Activated CD8-positive, alpha-beta memory T cell treated with anti-CD3 and anti-CD28 coated beads for 48 hours (primary cell): ENCODE results near the gene MAN1B1.

ENCODE experiments used
- DNase-seq, 3 experiments: peaks; one replicate each; pipeline ENCODE4 v3.0.0-alpha.2; 2020; ENCODE audit warnings: low read depth in 2 of 3, low spot score in 2 of 3

The MAN1B1 gene

GRCh38 chr9:137141976-137142936, 55.5 kb downstream of the MAN1B1 start:
- no peak for DNase-seq

- DNase-seq: no peak
Measured at GRCh38 chr9:137143459-137143858, 56.7 kb downstream of the MAN1B1 start.

GRCh38 chr9:137145731-137146526, 59.1 kb downstream of the MAN1B1 start:
- DNase-seq: no peak

GRCh38 chr9:137146527-137146918, 59.7 kb downstream of the MAN1B1 start:
- DNase-seq: no peak

GRCh38 chr9:137147091-137147792, 60.5 kb downstream of the MAN1B1 start:
- DNase-seq: no peak

GRCh38 chr9:137147793-137148160, 61.0 kb downstream of the MAN1B1 start:
- DNase-seq: no peak

- DNase-seq: no peak
Measured at GRCh38 chr9:137148242-137148641, 61.5 kb downstream of the MAN1B1 start.

- no peak for DNase-seq
Measured at GRCh38 chr9:137148661-137149060, 61.9 kb downstream of the MAN1B1 start.

- no peak for DNase-seq
Measured at GRCh38 chr9:137149363-137149762, 62.6 kb downstream of the MAN1B1 start.

GRCh38 chr9:137149942-137150616, 63.3 kb downstream of the MAN1B1 start:
- no peak for DNase-seq

- peak in 2 of 3 experiments; percentile 49 to 69 for DNase-seq
Measured at GRCh38 chr9:137150617-137151457, 64.1 kb downstream of the MAN1B1 start.

GRCh38 chr9:137152844-137153405, 66.1 kb downstream of the MAN1B1 start:
- DNase-seq: no peak

GRCh38 chr9:137156567-137157375, 70.0 kb downstream of the MAN1B1 start:
- DNase-seq: peak in 1 of 3 experiments; percentile 68

- no peak for DNase-seq
Measured at GRCh38 chr9:137157618-137158415, 71.0 kb downstream of the MAN1B1 start.

GRCh38 chr9:137158625-137159024, 71.8 kb downstream of the MAN1B1 start:
- DNase-seq: no peak
